ENCODE measurements around the gene CNGB1. TPM values are rescaled to one million over a fixed set of nuclear protein-coding genes. Genes with fewer than 3 reads are reported as not detected.

The CNGB1 gene
- polyA plus RNA-seq, 5 donors: 0.04 to 0.13 (median 0.08) TPM; not detected in 1

Other genes starting within 250 kb of the CNGB1 start
- gene KATNB1, start 235.4 kb downstream of the CNGB1 start, polyA plus RNA-seq (ENCODE audit: insufficient read depth in 1 of 5, insufficient read length in 5 of 5, low replicate concordance in 1 of 5): 10 to 100 TPM; 12.2 to 19.8 (median 13.3) TPM
- gene KIFC3, start 168.6 kb downstream of the CNGB1 start, polyA plus RNA-seq (ENCODE audit: insufficient read depth in 1 of 5, insufficient read length in 5 of 5, low replicate concordance in 1 of 5): 10 to 100 TPM; 34.9 to 63.6 (median 56.6) TPM
- 10 to 100 TPM in 2 of 5 donors, 1 to 10 TPM in 3; 7.8 to 12.8 (median 9.3) TPM for gene ZNF319, start 29.5 kb upstream of the CNGB1 start, polyA plus RNA-seq (ENCODE audit: insufficient read depth in 1 of 5, insufficient read length in 5 of 5, low replicate concordance in 1 of 5)
- gene USB1, start 30.3 kb upstream of the CNGB1 start, polyA plus RNA-seq (ENCODE audit: insufficient read depth in 1 of 5, insufficient read length in 5 of 5, low replicate concordance in 1 of 5): 10 to 100 TPM; 19.8 to 28.2 (median 22.5) TPM
- gene MMP15, start 54.6 kb upstream of the CNGB1 start, polyA plus RNA-seq (ENCODE audit: insufficient read depth in 1 of 5, insufficient read length in 5 of 5, low replicate concordance in 1 of 5): 10 to 100 TPM; 32.4 to 72.3 (median 40.9) TPM
- gene CFAP20, start 158.3 kb upstream of the CNGB1 start, polyA plus RNA-seq (ENCODE audit: insufficient read depth in 1 of 5, insufficient read length in 5 of 5, low replicate concordance in 1 of 5): 10 to 100 TPM; 73.4 to 88.9 (median 77.0) TPM
- 10 to 100 TPM; 59.4 to 76.3 (median 69.6) TPM for gene CSNK2A2, start 227.0 kb upstream of the CNGB1 start, polyA plus RNA-seq (ENCODE audit: insufficient read depth in 1 of 5, insufficient read length in 5 of 5, low replicate concordance in 1 of 5)